ENCODE measurements around the gene TMEM179B.
A peak's percentile ranks its signal among the peaks of the same experiment; 100 is the strongest.
"Not testable (repeated sequence)": the region's sequence is repeated elsewhere in the genome, so short reads cannot be mapped to it uniquely, and the experiment has no call there.

Gene TMEM179B

GRCh38 chr11:62753736-62754603 is 33.2 kb upstream of the TMEM179B start, which contains the start of gene ZBTB3:
Gene ZBTB3, minus strand, starts transcription at chr11:62754160. Its CDS starts 496 bp downstream, at chr11:62753664.
- Histone ChIP-seq H3K4me3 (ENCODE audit: low read length) (peak within 1 kb of the TSS; percentile 89), H3K27ac (ENCODE audit: low read depth, low read length) (peak within 1 kb of the TSS; percentile 74), H3K23ac (ENCODE audit: low read length) (no peak within 1 kb of the TSS), H3K18ac (ENCODE audit: low read length) (peak within 1 kb of the TSS; percentile 23), H3K27me3 (ENCODE audit: insufficient read depth, low read length, poor library complexity) (no peaks in the 10 kb centered on the region), H2BK120ac (ENCODE audit: low read depth, low read length) (no peak within 1 kb of the TSS), H4K5ac (ENCODE audit: low read length) (no peak within 1 kb of the TSS), H3K36me3 (ENCODE audit: control insufficient read depth, insufficient read depth, low read length) (peaks cover 6% of the 10 kb centered on the region), H3K79me1 (ENCODE audit: low read length) (peaks cover 16% of the 10 kb centered on the region), H3K4me2 (ENCODE audit: low read length) (peak within 1 kb of the TSS; percentile 65), H3K79me2 (ENCODE audit: control insufficient read depth, insufficient read depth, low read length) (peaks cover 18% of the 10 kb centered on the region), H2BK5ac (ENCODE audit: low read length) (peak within 1 kb of the TSS; percentile 66), H3K4ac (ENCODE audit: low read depth, low read length) (peak within 1 kb of the TSS; percentile 89), H2BK15ac (replicated peaks; ENCODE audit: low read depth) (no peak within 1 kb of the TSS), H3K4me1 (ENCODE audit: control insufficient read depth, low read depth, low read length) (no peaks in the 10 kb centered on the region), H4K8ac (ENCODE audit: low read depth, low read length) (no peak within 1 kb of the TSS), H2AK5ac (ENCODE audit: low read length) (no peak within 1 kb of the TSS), H3K9ac (ENCODE audit: low read length) (peak within 1 kb of the TSS; percentile 93), H3K56ac (ENCODE audit: low read length) (peak within 1 kb of the TSS; percentile 99)
- WGBS (ENCODE audit: extremely low coverage, insufficient coverage, low lambda C conversion rate), result no CpG with 5 or more reads among the region's 47 CpGs
- peak; percentile 100 for DNase-seq

- H3K4me2 ChIP-seq (ENCODE audit: low read length), result no peak overlapping the region
- H4K8ac ChIP-seq (ENCODE audit: low read depth, low read length), result no peak overlapping the region
- no peak overlapping the region for H2BK5ac ChIP-seq (ENCODE audit: low read length)
- H3K4me1 ChIP-seq (ENCODE audit: control insufficient read depth, low read depth, low read length), result no peaks in the 10 kb centered on the region
- H3K27me3 ChIP-seq (ENCODE audit: insufficient read depth, low read length, poor library complexity), result no peaks in the 10 kb centered on the region
- no peak overlapping the region for H2BK120ac ChIP-seq (ENCODE audit: low read depth, low read length)
- peaks cover 13% of the 10 kb centered on the region for H3K79me1 ChIP-seq (ENCODE audit: low read length)
- peaks cover 18% of the 10 kb centered on the region for H3K79me2 ChIP-seq (ENCODE audit: control insufficient read depth, insufficient read depth, low read length)
- no peak overlapping the region for H3K23ac ChIP-seq (ENCODE audit: low read length)
- no peak overlapping the region for H3K4ac ChIP-seq (ENCODE audit: low read depth, low read length)
- DNase-seq, result no peak
- no peak overlapping the region for H2BK15ac ChIP-seq (replicated peaks; ENCODE audit: low read depth)
- H2AK5ac ChIP-seq (ENCODE audit: low read length), result no peak overlapping the region
- WGBS (ENCODE audit: extremely low coverage, insufficient coverage, low lambda C conversion rate), result no CpG with 5 or more reads among the region's 10 CpGs
- H3K9ac ChIP-seq (ENCODE audit: low read length), result no peak overlapping the region
- no peak overlapping the region for H3K4me3 ChIP-seq (ENCODE audit: low read length)
- H3K56ac ChIP-seq (ENCODE audit: low read length), result no peak overlapping the region
- H3K27ac ChIP-seq (ENCODE audit: low read depth, low read length), result no peak overlapping the region
- H3K18ac ChIP-seq (ENCODE audit: low read length), result no peak overlapping the region
- H3K36me3 ChIP-seq (ENCODE audit: control insufficient read depth, insufficient read depth, low read length), result peaks cover 6% of the 10 kb centered on the region
- no peak overlapping the region for H4K5ac ChIP-seq (ENCODE audit: low read length)
Measured at GRCh38 chr11:62755086-62755615, 32.1 kb upstream of the TMEM179B start.

- H2AK5ac ChIP-seq (ENCODE audit: low read length), result no peak overlapping the region
- DNase-seq, result peak; percentile 72
- H3K18ac ChIP-seq (ENCODE audit: low read length), result peak overlapping the region; percentile 1
- H3K4me3 ChIP-seq (ENCODE audit: low read length), result no peak overlapping the region
- H2BK15ac ChIP-seq (replicated peaks; ENCODE audit: low read depth), result no peak overlapping the region
- peak overlapping the region; percentile 6 for H3K4me2 ChIP-seq (ENCODE audit: low read length)
- H3K79me2 ChIP-seq (ENCODE audit: control insufficient read depth, insufficient read depth, low read length), result peaks cover 15% of the 10 kb centered on the region
- H3K9ac ChIP-seq (ENCODE audit: low read length), result peak overlapping the region; percentile 26
- peaks cover 10% of the 10 kb centered on the region for H3K79me1 ChIP-seq (ENCODE audit: low read length)
- no peak overlapping the region for H4K5ac ChIP-seq (ENCODE audit: low read length)
- H3K36me3 ChIP-seq (ENCODE audit: control insufficient read depth, insufficient read depth, low read length), result no peaks in the 10 kb centered on the region
- no peak overlapping the region for H3K23ac ChIP-seq (ENCODE audit: low read length)
- H2BK5ac ChIP-seq (ENCODE audit: low read length), result no peak overlapping the region
- peak overlapping the region; percentile 34 for H3K27ac ChIP-seq (ENCODE audit: low read depth, low read length)
- no peak overlapping the region for H4K8ac ChIP-seq (ENCODE audit: low read depth, low read length)
- peaks cover 5% of the 10 kb centered on the region for H3K4me1 ChIP-seq (ENCODE audit: control insufficient read depth, low read depth, low read length)
- H3K4ac ChIP-seq (ENCODE audit: low read depth, low read length), result peak overlapping the region; percentile 82
- H3K56ac ChIP-seq (ENCODE audit: low read length), result peak overlapping the region; percentile 28
- H2BK120ac ChIP-seq (ENCODE audit: low read depth, low read length), result peak overlapping the region; percentile 10
- WGBS (ENCODE audit: extremely low coverage, insufficient coverage, low lambda C conversion rate), result no CpG with 5 or more reads among the region's 9 CpGs
- no peaks in the 10 kb centered on the region for H3K27me3 ChIP-seq (ENCODE audit: insufficient read depth, low read length, poor library complexity)
Measured at GRCh38 chr11:62757846-62758788, 29.1 kb upstream of the TMEM179B start.

GRCh38 chr11:62760867-62761227 is 26.4 kb upstream of the TMEM179B start:
- H3K79me2 ChIP-seq (ENCODE audit: control insufficient read depth, insufficient read depth, low read length), result peaks cover 13% of the 10 kb centered on the region
- H3K56ac ChIP-seq (ENCODE audit: low read length), result peak overlapping the region; percentile 49
- no CpG with 5 or more reads among the region's 9 CpGs for WGBS (ENCODE audit: extremely low coverage, insufficient coverage, low lambda C conversion rate)
- not testable (repeated sequence) for H3K4me2 ChIP-seq (ENCODE audit: low read length); H2BK5ac ChIP-seq (ENCODE audit: low read length); H3K27me3 ChIP-seq (ENCODE audit: insufficient read depth, low read length, poor library complexity); H2BK120ac ChIP-seq (ENCODE audit: low read depth, low read length); H3K4me1 ChIP-seq (ENCODE audit: control insufficient read depth, low read depth, low read length); H3K9ac ChIP-seq (ENCODE audit: low read length); H4K5ac ChIP-seq (ENCODE audit: low read length); H4K8ac ChIP-seq (ENCODE audit: low read depth, low read length); H3K36me3 ChIP-seq (ENCODE audit: control insufficient read depth, insufficient read depth, low read length); H3K4me3 ChIP-seq (ENCODE audit: low read length); H3K18ac ChIP-seq (ENCODE audit: low read length); H3K23ac ChIP-seq (ENCODE audit: low read length); DNase-seq; H2AK5ac ChIP-seq (ENCODE audit: low read length); H3K79me1 ChIP-seq (ENCODE audit: low read length); H3K4ac ChIP-seq (ENCODE audit: low read depth, low read length); H3K27ac ChIP-seq (ENCODE audit: low read depth, low read length); H2BK15ac ChIP-seq (replicated peaks; ENCODE audit: low read depth)

- peak overlapping the region; percentile 88 for H3K4me2 ChIP-seq (ENCODE audit: low read length)
- peak overlapping the region; percentile 77 for H4K5ac ChIP-seq (ENCODE audit: low read length)
- no peak overlapping the region for H2BK15ac ChIP-seq (replicated peaks; ENCODE audit: low read depth)
- peaks cover 4% of the 10 kb centered on the region for H3K4me1 ChIP-seq (ENCODE audit: control insufficient read depth, low read depth, low read length)
- peak overlapping the region; percentile 96 for H3K56ac ChIP-seq (ENCODE audit: low read length)
- peaks cover 5% of the 10 kb centered on the region for H3K36me3 ChIP-seq (ENCODE audit: control insufficient read depth, insufficient read depth, low read length)
- H3K4me3 ChIP-seq (ENCODE audit: low read length), result peak overlapping the region; percentile 39
- peak overlapping the region; percentile 43 for H4K8ac ChIP-seq (ENCODE audit: low read depth, low read length)
- H3K18ac ChIP-seq (ENCODE audit: low read length), result peak overlapping the region; percentile 0
- H2AK5ac ChIP-seq (ENCODE audit: low read length), result peak overlapping the region; percentile 30
- WGBS (ENCODE audit: extremely low coverage, insufficient coverage, low lambda C conversion rate), result no CpG with 5 or more reads among the region's 18 CpGs
- H3K27ac ChIP-seq (ENCODE audit: low read depth, low read length), result peak overlapping the region; percentile 68
- H2BK120ac ChIP-seq (ENCODE audit: low read depth, low read length), result no peak overlapping the region
- no peak overlapping the region for H3K4ac ChIP-seq (ENCODE audit: low read depth, low read length)
- DNase-seq, result no peak
- peak overlapping the region; percentile 70 for H2BK5ac ChIP-seq (ENCODE audit: low read length)
- peaks cover 8% of the 10 kb centered on the region for H3K79me1 ChIP-seq (ENCODE audit: low read length)
- peaks cover 4% of the 10 kb centered on the region for H3K79me2 ChIP-seq (ENCODE audit: control insufficient read depth, insufficient read depth, low read length)
- H3K9ac ChIP-seq (ENCODE audit: low read length), result peak overlapping the region; percentile 90
- no peak overlapping the region for H3K23ac ChIP-seq (ENCODE audit: low read length)
- H3K27me3 ChIP-seq (ENCODE audit: insufficient read depth, low read length, poor library complexity), result no peaks in the 10 kb centered on the region
Measured at GRCh38 chr11:62770778-62771143, 16.4 kb upstream of the TMEM179B start.

Measured in mesendoderm (in vitro differentiated cells).